GM12878 (cell line): ENCODE results near the gene VGLL2. TPM values are rescaled to one million over a fixed set of nuclear protein-coding genes. Genes with fewer than 3 reads are reported as not detected.

Experiments used
- ATAC-seq: fragments of 200-7000 bp; cut with Tn5 transposase; 3 replicates; pipeline ENCODE4 v1.9.1; 2020; ENCODE audit warnings: mild to moderate bottlenecking, moderate library complexity
- BruUV-seq: library from RNA; stranded (reverse); fragments of 400-500 nt; replicated peaks from 2 replicates; lab custom pipeline; 2021; lab: Mats Ljungman, UMichigan
- CTCF ChIA-PET: fragments of 300-600 bp; sonication (Branson Sonifier 250); formaldehyde crosslinking; extraction: SDS; loops from one replicate; lab custom pipeline; 2021; ENCODE audit warnings: inconsistent platforms; lab: Yijun Ruan, JAX
- POLR2A ChIA-PET: fragments of 350-600 bp; formaldehyde crosslinking; extraction: SDS; loops from one replicate; lab custom pipeline; 2021; ENCODE audit warnings: inconsistent platforms; lab: Charles Lee
- RAD21 ChIA-PET: fragments of 300-600 bp; sonication (Branson Sonifier 250); formaldehyde crosslinking; loops from one replicate; lab custom pipeline; 2023; ENCODE audit warnings: antibody characterized with exemption; ENCODE audit not compliant: unreplicated experiment; lab: Charles Lee
- SMC1A ChIA-PET: fragments of 300-600 bp; sonication (Branson Sonifier 250); formaldehyde crosslinking; loops from one replicate; lab custom pipeline; 2023; ENCODE audit not compliant: unreplicated experiment, uncharacterized antibody; lab: Charles Lee
- DNase-seq: peaks from one replicate; pipeline ENCODE4 v3.0.0-alpha.2; 2011; ENCODE audit warnings: low read depth, low spot score
- FAIRE-seq: peaks from 3 replicates; lab custom pipeline; 2011; peaks lifted over from hg19 to GRCh38; lab: Jason Lieb, UNC
- H2AFZ ChIP-seq: 2 replicates; pipeline ENCODE4 v1.6.0; 2011; ENCODE audit warnings: low read depth, low read length, control low read depth; ENCODE audit not compliant: control insufficient read depth
- H3K27ac ChIP-seq: 2 replicates; pipeline ENCODE4 v1.5.1; 2011; ENCODE audit warnings: control low read depth; ENCODE audit not compliant: control insufficient read depth, insufficient read depth
- H3K27me3 ChIP-seq, 2 experiments: replicated peaks in 1 of 2; 2 replicates each; pipeline versions ENCODE4 v1.6.0 to v1.6.1; 2011; ENCODE audit warnings: low read length in 1 of 2; ENCODE audit not compliant: control insufficient read depth in 2 of 2, insufficient read depth in 2 of 2
- H3K36me3 ChIP-seq, 2 experiments: 2 replicates each; pipeline ENCODE4 v1.5.1; 2011; ENCODE audit warnings: low read length in 1 of 2; ENCODE audit not compliant: control insufficient read depth in 2 of 2, insufficient read depth in 2 of 2
- H3K4me1 ChIP-seq: 2 replicates; pipeline ENCODE4 v1.6.1; 2011; ENCODE audit warnings: mild to moderate bottlenecking, low read length, moderate library complexity, mixed read lengths; ENCODE audit not compliant: control insufficient read depth, insufficient read depth
- H3K4me2 ChIP-seq: 2 replicates; pipeline ENCODE4 v1.6.0; 2011; ENCODE audit warnings: control low read depth; ENCODE audit not compliant: control insufficient read depth, insufficient read depth
- H3K4me3 ChIP-seq: fragments of 200-600 bp; sonication (generic); 2 replicates; pipeline ENCODE4 v1.5.1; 2016
- H3K79me2 ChIP-seq: 2 replicates; pipeline ENCODE4 v1.6.0; 2011; ENCODE audit warnings: low read length; ENCODE audit not compliant: control insufficient read depth, insufficient read depth
- H3K9ac ChIP-seq: 2 replicates; pipeline ENCODE4 v1.8.0; 2011; ENCODE audit warnings: low read length, control low read depth, mixed read lengths; ENCODE audit not compliant: control insufficient read depth, insufficient read depth
- H3K9me3 ChIP-seq: replicated peaks from 3 replicates; pipeline ENCODE4 v1.5.1; 2011; ENCODE audit warnings: mild to moderate bottlenecking, low read length; ENCODE audit not compliant: control insufficient read depth, insufficient read depth
- H4K20me1 ChIP-seq: 2 replicates; pipeline ENCODE4 v1.6.0; 2011; ENCODE audit not compliant: control insufficient read depth, insufficient read depth
- ASH2L ChIP-seq: fragments of 300-600, 200-600 bp; sonication (generic); IDR thresholded peaks from 2 replicates; pipeline ENCODE4 v1.6.1; 2017; ENCODE audit warnings: low read depth, mild to moderate bottlenecking, borderline replicate concordance
- ATF7 ChIP-seq: fragments of 450-650 bp; IDR thresholded peaks from 2 replicates; pipeline ENCODE4 v1.6.1; 2016; ENCODE audit warnings: low read depth, mild to moderate bottlenecking
- BCL11A ChIP-seq: IDR thresholded peaks from 2 replicates; pipeline ENCODE4 v1.6.1; 2011; ENCODE audit warnings: low read depth, low read length
- CBX3 ChIP-seq: fragments of 200-600 bp; sonication (generic); IDR thresholded peaks from 2 replicates; pipeline ENCODE4 v1.6.1; 2016; ENCODE audit warnings: low read depth, borderline replicate concordance
- CHD1 ChIP-seq: IDR thresholded peaks from 2 replicates; pipeline ENCODE4 v1.6.1; 2012; ENCODE audit warnings: low read depth, low read length, improper control_type of control experiment
- CREM ChIP-seq: IDR thresholded peaks from 2 replicates; pipeline ENCODE4 v1.6.1; 2014; ENCODE audit warnings: antibody characterized with exemption, low read depth
- CUX1 ChIP-seq: IDR thresholded peaks from 2 replicates; pipeline ENCODE4 v1.6.1; 2012; ENCODE audit warnings: improper control_type of control experiment, low read depth, low read length; ENCODE audit not compliant: insufficient replicate concordance
- GABPA ChIP-seq: IDR thresholded peaks from 2 replicates; pipeline ENCODE4 v1.6.1; 2014; ENCODE audit warnings: antibody characterized with exemption, low read depth, mild to moderate bottlenecking, inconsistent platforms
- HDGF ChIP-seq: fragments of 450-650 bp; IDR thresholded peaks from 2 replicates; pipeline ENCODE4 v1.6.1; 2016; ENCODE audit warnings: antibody characterized with exemption
- NFIC ChIP-seq: IDR thresholded peaks from 2 replicates; pipeline ENCODE4 v1.6.1; 2012; ENCODE audit warnings: low read depth, mild to moderate bottlenecking, inconsistent platforms, low read length, moderate library complexity
- NFYB ChIP-seq: IDR thresholded peaks from 2 replicates; pipeline ENCODE4 v1.6.1; 2011; ENCODE audit warnings: low read depth, mild to moderate bottlenecking, low read length, improper control_type of control experiment, moderate library complexity; ENCODE audit not compliant: insufficient read depth
- PRDM15 ChIP-seq: fragments of 450-650 bp; formaldehyde crosslinking; IDR thresholded peaks from 2 replicates; pipeline ENCODE4 v1.4.0; 2020; ENCODE audit warnings: mild to moderate bottlenecking, moderate library complexity
- RAD21 ChIP-seq: IDR thresholded peaks from 2 replicates; pipeline ENCODE4 v1.6.1; 2011; ENCODE audit warnings: mild to moderate bottlenecking, low read depth, low read length, moderate library complexity; ENCODE audit not compliant: insufficient read depth
- SMAD1 ChIP-seq: fragments of 450-650 bp; IDR thresholded peaks from 2 replicates; pipeline ENCODE4 v1.6.1; 2018; ENCODE audit warnings: mild to moderate bottlenecking, low read depth; ENCODE audit not compliant: partially characterized antibody
- TARDBP ChIP-seq: IDR thresholded peaks from 2 replicates; pipeline ENCODE4 v1.6.1; 2016; ENCODE audit warnings: borderline replicate concordance
- YY1 ChIP-seq: IDR thresholded peaks from 2 replicates; pipeline ENCODE4 v1.6.1; 2011; ENCODE audit warnings: low read depth, mild to moderate bottlenecking, low read length
- ZNF384 ChIP-seq: IDR thresholded peaks from 2 replicates; pipeline ENCODE4 v1.6.1; 2012; ENCODE audit warnings: low read depth, mild to moderate bottlenecking, low read length, improper control_type of control experiment, borderline replicate concordance
- ZSCAN29 ChIP-seq: fragments of 450-650 bp; IDR thresholded peaks from 2 replicates; pipeline ENCODE4 v1.6.1; 2017; ENCODE audit warnings: mild to moderate bottlenecking, moderate library complexity
- ZZZ3 ChIP-seq: IDR thresholded peaks from 2 replicates; pipeline ENCODE4 v1.6.1; 2011; ENCODE audit warnings: low read depth; ENCODE audit not compliant: control insufficient read depth, insufficient read length
- WGBS: methylation state at CpG from one replicate; pipeline ENCODE4 v1.1.6; 2016; ENCODE audit warnings: low lambda C conversion rate; ENCODE audit not compliant: insufficient replicate concordance, insufficient coverage; ENCODE audit errors: missing lambda C conversion rate; 5-methylcytosine and 5-hydroxymethylcytosine counted together
- in situ Hi-C: fragments of 300-500 bp; cut with MboI; formaldehyde crosslinking; loops from 9 replicates; pipeline ENCODE4 v1.14.3; 2018; ENCODE audit warnings: mixed read lengths
- intact Hi-C: fragments of 100-400 bp; cut with micrococcal nuclease; formaldehyde crosslinking; loops from one replicate; pipeline ENCODE4 v1.14.2; 2022; ENCODE audit not compliant: unreplicated experiment
- polyA plus RNA-seq, 11 experiments: library from polyadenylated mRNA; depleted of rRNA in 4 of 11; unstranded in 6 of 11; stranded (reverse) in 5 of 11; fragments of >200 nt; fragmentation: Nextera tagmentation in 4 of 11; fragmentation: Illumina TruSeq in 1 of 11; extraction: Ambion mirVana in 4 of 11; extraction: Trizol in 1 of 11; gene quantifications; 1 replicate in 1 of 11; 2 replicates in 10 of 11; pipeline versions ENCODE4 v1.2.1 to v1.2.3, GENCODE V29; 2011 to 2016; ENCODE audit warnings: inconsistent platforms in 2 of 11, missing spikeins in 2 of 11, low read depth in 1 of 11
- total RNA-seq, 4 experiments: library from RNA; depleted of rRNA in 3 of 4; stranded (reverse); fragments of >200 nt in 3 of 4; fragmentation: Illumina TruSeq in 1 of 4; extraction: Trizol in 1 of 4; gene quantifications; 2 replicates each; pipeline versions ENCODE4 v1.2.1 to v1.2.3, GENCODE V29; 2013 to 2021

The VGLL2 gene
- total and polyA plus RNA-seq, 10 of the 15 experiments (the other 5 are each of a cell fraction or from before 2014, with no cell fraction given), result not detected

- Histone ChIP-seq H3K4me3 (no peak overlapping the region), H3K27ac (no peak overlapping the region), H3K79me2 (no peaks in the 10 kb centered on the region), H3K27me3 (no peaks in the 10 kb centered on the region), H3K4me1 (no peaks in the 10 kb centered on the region), H4K20me1 (no peaks in the 10 kb centered on the region; the same call in 1 of the 2 replicates), H3K9ac (no peak overlapping the region), H2AFZ (no peak overlapping the region), H3K4me2 (no peak overlapping the region), H3K36me3 (no peaks in the 10 kb centered on the region), H3K9me3 (no peaks in the 10 kb centered on the region)
- ATAC-seq (no peak), FAIRE-seq (no peak), DNase-seq (no peak)
- intact Hi-C loops (no loop called here), in situ Hi-C loops (no loop called here)
- no TSS peak for BruUV-seq
- 12% methylated on average over 3 of the region's 3 CpGs for WGBS
- ChIA-PET POLR2A (no interaction called here), CTCF (no interaction called here), SMC1A (no interaction called here), RAD21 (no interaction called here)
- TF ChIP-seq ASH2L (no peak), ZNF384 (no peak), CHD1 (no peak), ZZZ3 (no peak), ZSCAN29 (no peak), NFYB (no peak), PRDM15 (CRISPR knock-in tag) (no peak), ATF7 (no peak), CUX1 (no peak), RAD21 (no peak), GABPA (no peak), CBX3 (no peak), CREM (no peak), TARDBP (no peak), NFIC (no peak), YY1 (no peak), SMAD1 (no peak), HDGF (no peak), BCL11A (no peak)
Measured at GRCh38 chr6:117309069-117309468, 43.7 kb downstream of the VGLL2 start.
